Activated CD8-positive, alpha-beta T cell treated with anti-CD3 and anti-CD28 coated beads for 36 hours (primary cell): Measurements from ENCODE around the gene RAB11FIP5. TPM values are rescaled to one million over a fixed set of nuclear protein-coding genes. Genes with fewer than 3 reads are reported as not detected.
"Not testable (repeated sequence)": the region's sequence is repeated elsewhere in the genome, so short reads cannot be mapped to it uniquely, and the experiment has no call there.

Source experiments
- ATAC-seq: fragments of 200-7000 bp; cut with Tn5 transposase; one replicate; pipeline ENCODE4 v1.10.0; 2021; ENCODE audit warnings: mild to moderate bottlenecking, moderate library complexity
- CTCF ChIA-PET: fragments of 350-600 bp; sonication (Branson Sonifier 250); formaldehyde crosslinking; loops from one replicate; lab custom pipeline; 2021; ENCODE audit warnings: antibody characterized with exemption; lab: Charles Lee
- POLR2A ChIA-PET: fragments of 350-600 bp; sonication (Branson Sonifier 250); formaldehyde crosslinking; loops from one replicate; lab custom pipeline; 2021; ENCODE audit warnings: antibody characterized with exemption; lab: Charles Lee
- DNase-seq: peaks from one replicate; pipeline ENCODE4 v3.0.0-alpha.2; 2020
- H3K27ac Mint-ChIP-seq: one replicate; pipeline ENCODE4 v1.8.0; 2021; ENCODE audit warnings: mild to moderate bottlenecking, mixed read lengths
- H3K27me3 Mint-ChIP-seq: one replicate; pipeline ENCODE4 v1.8.0; 2021; ENCODE audit warnings: mixed read lengths
- H3K36me3 Mint-ChIP-seq: one replicate; pipeline ENCODE4 v1.8.0; 2021; ENCODE audit warnings: low read depth, mixed read lengths
- H3K4me1 Mint-ChIP-seq: one replicate; pipeline ENCODE4 v1.8.0; 2021; ENCODE audit warnings: low read depth, mixed read lengths
- H3K4me3 Mint-ChIP-seq: one replicate; pipeline ENCODE4 v1.8.0; 2021; ENCODE audit warnings: mild to moderate bottlenecking, moderate library complexity, mixed read lengths
- H3K9me3 Mint-ChIP-seq: one replicate; pipeline ENCODE4 v1.8.0; 2021; ENCODE audit warnings: mixed read lengths
- CTCF ChIP-seq: fragments of 200-600 bp; IDR thresholded peaks from one replicate; pipeline ENCODE4 v1.8.0; 2022; ENCODE audit warnings: antibody characterized with exemption, mild to moderate bottlenecking
- intact Hi-C: fragments of 100-400 bp; cut with micrococcal nuclease; formaldehyde crosslinking; loops from one replicate; pipeline ENCODE4 v1.10.0; 2022
- total RNA-seq, 2 experiments: library from RNA; stranded (reverse); gene quantifications; one replicate each; pipeline ENCODE4 v1.2.3, GENCODE V29; 2021

Gene RAB11FIP5
- total RNA-seq, 2 experiments from 2014 or later, result 9.0 to 9.7 TPM

DNA sequence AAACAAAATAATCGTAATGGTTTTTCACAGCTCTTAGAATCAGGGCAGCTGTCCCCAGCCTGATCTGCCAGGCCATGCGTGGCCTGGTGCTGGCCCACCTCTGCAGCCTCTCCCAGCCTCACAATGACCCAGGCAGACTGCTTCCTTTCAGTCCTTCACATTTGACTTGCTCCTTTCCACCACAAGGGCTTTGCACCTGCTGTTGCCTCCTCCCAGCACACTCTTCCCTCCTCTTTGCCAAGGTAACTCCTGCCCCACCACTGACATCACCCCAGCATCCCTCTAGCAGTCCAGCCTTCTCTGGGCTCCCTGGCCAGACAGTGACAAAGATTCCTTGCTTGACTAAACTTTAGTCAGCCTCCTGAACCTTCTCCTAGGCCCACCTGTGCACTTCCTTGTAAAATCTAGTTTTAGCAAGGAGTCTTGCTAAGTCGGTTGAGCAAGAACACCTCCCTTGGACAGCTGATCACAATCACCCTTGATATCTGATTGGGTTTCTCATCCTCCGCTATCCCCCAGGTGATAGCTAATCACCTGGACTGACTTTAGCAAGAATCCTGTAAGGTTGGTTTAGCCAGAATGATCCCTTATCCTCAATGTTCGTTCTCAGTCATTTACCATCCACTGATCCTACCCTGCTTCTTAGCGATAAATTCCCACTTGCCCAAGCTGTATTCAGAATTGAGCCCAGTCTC, 16.2 kb upstream of the RAB11FIP5 start:
- DNase-seq, result no peak
- TF ChIP-seq CTCF, result no peak
- no peaks in the 10 kb centered on the region for H3K4me1 Mint-ChIP-seq
- H3K27me3 Mint-ChIP-seq, result peaks cover 7% of the 10 kb centered on the region
- no peak for ATAC-seq
- POLR2A ChIA-PET, result no interaction called here
- CTCF ChIA-PET, result no interaction called here
- H3K27ac Mint-ChIP-seq, result no peak overlapping the region
- intact Hi-C loops, result no loop called here
- no peaks in the 10 kb centered on the region for H3K9me3 Mint-ChIP-seq
- no peaks in the 10 kb centered on the region for H3K36me3 Mint-ChIP-seq
- no peak overlapping the region for H3K4me3 Mint-ChIP-seq

GRCh38 chr2:73122536-73122935, 9.8 kb upstream of the RAB11FIP5 start:
- peaks cover 14% of the 10 kb centered on the region for H3K27me3 Mint-ChIP-seq
- CTCF ChIA-PET, result no interaction called here
- H3K4me3 Mint-ChIP-seq, result no peak overlapping the region
- DNase-seq (no peak), ATAC-seq (no peak)
- POLR2A ChIA-PET, result no interaction called here
- H3K9me3 Mint-ChIP-seq, result no peaks in the 10 kb centered on the region
- intact Hi-C loops, result no loop called here
- H3K27ac Mint-ChIP-seq, result no peak overlapping the region
- no peaks in the 10 kb centered on the region for H3K4me1 Mint-ChIP-seq
- no peak for TF ChIP-seq CTCF
- H3K36me3 Mint-ChIP-seq, result no peaks in the 10 kb centered on the region

GRCh38 chr2:73119611-73120239, 7.0 kb upstream of the RAB11FIP5 start:
- H3K27me3 Mint-ChIP-seq, result peaks cover 12% of the 10 kb centered on the region
- H3K4me1 Mint-ChIP-seq, H3K9me3 Mint-ChIP-seq, H3K27ac Mint-ChIP-seq, ATAC-seq, DNase-seq, POLR2A ChIA-PET, H3K36me3 Mint-ChIP-seq, intact Hi-C loops, H3K4me3 Mint-ChIP-seq: not testable (repeated sequence)
- CTCF ChIA-PET, result interaction anchor here (1.6 kb wide), 1 partner anchor 58 kb away, joined by 3 read pairs; no protein-coding TSS in a partner anchor

DNA sequence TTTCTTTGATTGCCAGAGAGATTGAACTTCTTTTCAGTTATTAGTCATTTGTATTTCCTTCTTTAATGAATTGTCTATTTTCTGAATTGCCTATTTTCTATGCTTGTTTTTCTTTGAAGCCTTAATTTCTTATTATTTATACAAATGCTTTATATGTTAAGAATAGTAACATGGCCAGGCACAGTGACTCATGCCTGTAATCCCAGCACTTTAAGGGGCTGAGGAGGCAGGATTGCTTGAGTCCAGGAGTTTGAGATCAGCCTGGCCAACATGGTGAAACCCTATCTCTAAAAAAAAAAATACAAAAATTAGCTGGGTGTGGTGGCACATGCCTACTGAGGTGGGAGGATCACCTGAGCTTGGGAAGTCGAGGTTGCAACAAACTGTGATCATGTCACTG, 4.7 kb upstream of the RAB11FIP5 start:
- intact Hi-C loops, result no loop called here
- TF ChIP-seq CTCF, result no peak
- ChIA-PET CTCF (interaction anchor here (1.1 to 1.3 kb wide), 2 partner anchors 33 to 60 kb away, joined by 3 to 5 read pairs; no protein-coding TSS in a partner anchor), POLR2A (interaction anchor here (0.9 kb wide), 1 partner anchor 30 kb away, joined by 3 read pairs; no protein-coding TSS in a partner anchor)
- no peak for ATAC-seq
- DNase-seq, result no peak
- Mint-ChIP-seq H3K9me3 (no peaks in the 10 kb centered on the region), H3K4me1 (no peaks in the 10 kb centered on the region), H3K27me3 (peaks cover 2% of the 10 kb centered on the region), H3K4me3 (no peak overlapping the region), H3K36me3 (no peaks in the 10 kb centered on the region), H3K27ac (no peak overlapping the region)

DNA sequence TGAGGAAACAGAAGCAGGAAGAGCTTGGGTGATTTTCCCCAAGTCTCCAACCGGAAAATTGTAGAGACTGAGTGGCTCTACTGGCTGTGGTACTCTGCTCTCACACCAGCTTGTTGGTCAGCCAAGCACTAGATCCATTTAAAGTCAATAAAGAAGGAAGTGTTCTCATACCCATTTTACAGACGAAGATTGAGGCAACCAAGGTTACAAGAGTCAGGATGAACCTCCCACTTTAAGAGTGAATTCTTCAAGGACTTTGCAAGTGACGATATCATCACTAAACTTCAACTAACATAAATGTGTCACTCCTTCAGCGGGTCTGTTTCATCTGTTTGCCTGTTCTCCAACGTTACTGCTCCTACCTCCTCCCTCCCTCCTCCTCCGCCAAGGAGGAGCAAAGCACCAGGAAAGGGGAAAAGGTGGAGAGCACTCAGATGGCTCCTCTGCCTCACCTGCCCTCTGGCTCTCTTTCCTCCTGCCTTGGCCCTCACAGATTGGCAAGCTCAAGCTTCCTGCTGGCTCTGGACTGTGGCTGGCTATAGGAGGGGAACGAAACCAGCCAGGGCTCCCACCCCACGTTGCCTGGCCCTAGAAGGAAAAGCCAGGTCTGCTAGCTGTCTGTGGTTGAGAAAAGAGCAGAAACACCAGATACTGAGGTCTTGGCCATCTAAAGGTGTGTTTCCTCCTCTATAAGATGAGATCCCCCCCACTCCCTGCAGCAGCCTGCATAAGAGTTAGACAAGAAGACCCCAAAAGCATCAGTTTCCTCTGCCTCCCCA, 3.6 kb upstream of the RAB11FIP5 start:
- no peaks in the 10 kb centered on the region for H3K36me3 Mint-ChIP-seq
- intact Hi-C loops, result no loop called here
- ATAC-seq (no peak), DNase-seq (no peak)
- H3K4me1 Mint-ChIP-seq, result peaks cover 8% of the 10 kb centered on the region
- no peak for TF ChIP-seq CTCF
- POLR2A ChIA-PET, result interaction anchor here (0.6 kb wide), 1 partner anchor 21 kb away, joined by 3 read pairs; no protein-coding TSS in a partner anchor
- CTCF ChIA-PET, result interaction anchor here (1.1 to 1.3 kb wide), 2 partner anchors 31 to 61 kb away, joined by 3 to 5 read pairs; no protein-coding TSS in a partner anchor
- H3K4me3 Mint-ChIP-seq, result no peak overlapping the region
- no peaks in the 10 kb centered on the region for H3K9me3 Mint-ChIP-seq
- H3K27me3 Mint-ChIP-seq, result peaks cover 4% of the 10 kb centered on the region
- H3K27ac Mint-ChIP-seq, result no peak overlapping the region
